Medulla oblongata (tissue), 1 donor: ENCODE data around the gene TUT1.
"Not testable (repeated sequence)": the region's sequence is repeated elsewhere in the genome, so short reads cannot be mapped to it uniquely, and the experiment has no call there.

ENCODE experiments used
- DNase-seq: peaks from one replicate; pipeline ENCODE4 v3.0.0-alpha.2; 2015; ENCODE audit errors: extremely low spot score

TUT1 gene

GRCh38 chr11:62604460-62605120, 13.3 kb upstream of the TUT1 start:
- DNase-seq = no peak

- DNase-seq = no peak
These were observed 12.5 kb upstream of the TUT1 start for GRCh38 chr11:62603776-62604299.

- DNase-seq = no peak
These were observed 11.7 kb upstream of the TUT1 start for GRCh38 chr11:62603072-62603408.

- peak; percentile 85 for DNase-seq
These were observed 11.1 kb upstream of the TUT1 start for GRCh38 chr11:62602141-62603071.

GRCh38 chr11:62601372-62602140, 10.2 kb upstream of the TUT1 start, which contains the start of gene MTA2:
Gene MTA2, minus strand, starts transcription at chr11:62601865. Its CDS starts 415 bp downstream, at chr11:62601450.
- peak; percentile 97 for DNase-seq

GRCh38 chr11:62601122-62601371, 9.7 kb upstream of the TUT1 start:
- no peak for DNase-seq

- no peak for DNase-seq
These were observed 9.2 kb upstream of the TUT1 start for GRCh38 chr11:62600367-62601121.

- DNase-seq = no peak
These were observed 8.6 kb upstream of the TUT1 start for GRCh38 chr11:62599901-62600300.

- DNase-seq = peak; percentile 96
These were observed 7.9 kb upstream of the TUT1 start for GRCh38 chr11:62599069-62599696.

GRCh38 chr11:62595124-62595523, 3.8 kb upstream of the TUT1 start:
- no peak for DNase-seq

GRCh38 chr11:62593434-62594044, 2.2 kb upstream of the TUT1 start:
- peak; percentile 81 for DNase-seq

GRCh38 chr11:62592989-62593421, 1.7 kb upstream of the TUT1 start:
- DNase-seq = peak; percentile 76

- peak; percentile 42 for DNase-seq
These were observed 958 bp upstream of the TUT1 start for GRCh38 chr11:62592146-62592815.

- DNase-seq = no peak
These were observed 2.2 kb downstream of the TUT1 start for GRCh38 chr11:62588966-62589637.

- not testable (repeated sequence) for DNase-seq
These were observed 6.0 kb downstream of the TUT1 start for GRCh38 chr11:62585356-62585755.

GRCh38 chr11:62581735-62582134, 9.6 kb downstream of the TUT1 start:
- DNase-seq = not testable (repeated sequence)

GRCh38 chr11:62580959-62581715, 10.2 kb downstream of the TUT1 start:
- no peak for DNase-seq

- no peak for DNase-seq
These were observed 12.1 kb downstream of the TUT1 start for GRCh38 chr11:62579252-62579651.

GRCh38 chr11:62578541-62578940, 12.8 kb downstream of the TUT1 start:
- DNase-seq = no peak
